Putamen (tissue), 1 donor: ENCODE results near the gene PRM2.

Source experiments
- DNase-seq: peaks from one replicate; pipeline ENCODE4 v3.0.0-alpha.2; 2016; ENCODE audit warnings: low spot score

The PRM2 gene

GRCh38 chr16:11248133-11248532 lies 28.1 kb downstream of the PRM2 start:
- DNase-seq = no peak

- DNase-seq = no peak
Observed at GRCh38 chr16:11245988-11246387, 30.3 kb downstream of the PRM2 start.

GRCh38 chr16:11245222-11245737 lies 31.0 kb downstream of the PRM2 start:
- DNase-seq = no peak

- DNase-seq = no peak
Observed at GRCh38 chr16:11242658-11243057, 33.6 kb downstream of the PRM2 start.

GRCh38 chr16:11241480-11242204 lies 34.6 kb downstream of the PRM2 start:
- DNase-seq = no peak

GRCh38 chr16:11240636-11241473 lies 35.4 kb downstream of the PRM2 start:
- DNase-seq = no peak

GRCh38 chr16:11239644-11240632 lies 36.3 kb downstream of the PRM2 start:
- no peak for DNase-seq

- no peak for DNase-seq
Observed at GRCh38 chr16:11238272-11239202, 37.7 kb downstream of the PRM2 start.

GRCh38 chr16:11236461-11237254 lies 39.6 kb downstream of the PRM2 start:
- DNase-seq = no peak

GRCh38 chr16:11235703-11235991 lies 40.6 kb downstream of the PRM2 start:
- no peak for DNase-seq

- DNase-seq = no peak
Observed at GRCh38 chr16:11234884-11235702, 41.2 kb downstream of the PRM2 start.

- no peak for DNase-seq
Observed at GRCh38 chr16:11233727-11234376, 42.4 kb downstream of the PRM2 start.

GRCh38 chr16:11232852-11233726 lies 43.2 kb downstream of the PRM2 start:
- DNase-seq = no peak

GRCh38 chr16:11232302-11232851 lies 43.9 kb downstream of the PRM2 start:
- no peak for DNase-seq

GRCh38 chr16:11231367-11231970 lies 44.8 kb downstream of the PRM2 start:
- no peak for DNase-seq

GRCh38 chr16:11229906-11230305 lies 46.4 kb downstream of the PRM2 start:
- no peak for DNase-seq

GRCh38 chr16:11229432-11229831 lies 46.8 kb downstream of the PRM2 start:
- no peak for DNase-seq
